GM18868 (cell line): ENCODE results near the gene JAM3.
"Not testable (repeated sequence)": the region's sequence is repeated elsewhere in the genome, so short reads cannot be mapped to it uniquely, and the experiment has no call there.

Experiments used
- ATAC-seq: cut with Tn5 transposase; IDR thresholded peaks from one replicate; pipeline ENCODE4 v1.9.1; 2021; ENCODE audit warnings: mild to moderate bottlenecking, moderate library complexity; ENCODE audit not compliant: unreplicated experiment

The JAM3 gene

DNA sequence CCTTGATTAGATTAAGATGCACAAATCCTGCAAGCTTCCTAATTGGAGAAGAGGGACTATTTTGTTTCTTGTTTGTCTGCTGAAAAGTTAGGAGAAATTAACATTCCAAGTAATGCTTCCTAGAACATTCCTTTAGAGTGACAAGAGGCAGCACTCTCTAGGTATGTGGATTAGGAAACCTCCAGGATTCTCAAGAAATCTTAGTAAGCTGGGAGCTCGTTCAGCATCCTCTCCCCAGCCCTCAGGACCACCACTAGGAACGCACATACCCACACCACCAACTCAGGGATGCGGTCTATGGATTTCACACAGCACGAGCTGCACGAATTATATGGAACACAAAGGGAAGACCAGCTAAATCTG is 102.0 kb downstream of the JAM3 start:
- no peak for ATAC-seq

GRCh38 chr11:134171951-134172350 is 103.1 kb downstream of the JAM3 start:
- no peak for ATAC-seq

- no peak for ATAC-seq
Observed at GRCh38 chr11:134173296-134173695, 104.4 kb downstream of the JAM3 start.

- no peak for ATAC-seq
Observed at GRCh38 chr11:134176284-134176683, 107.4 kb downstream of the JAM3 start.

DNA sequence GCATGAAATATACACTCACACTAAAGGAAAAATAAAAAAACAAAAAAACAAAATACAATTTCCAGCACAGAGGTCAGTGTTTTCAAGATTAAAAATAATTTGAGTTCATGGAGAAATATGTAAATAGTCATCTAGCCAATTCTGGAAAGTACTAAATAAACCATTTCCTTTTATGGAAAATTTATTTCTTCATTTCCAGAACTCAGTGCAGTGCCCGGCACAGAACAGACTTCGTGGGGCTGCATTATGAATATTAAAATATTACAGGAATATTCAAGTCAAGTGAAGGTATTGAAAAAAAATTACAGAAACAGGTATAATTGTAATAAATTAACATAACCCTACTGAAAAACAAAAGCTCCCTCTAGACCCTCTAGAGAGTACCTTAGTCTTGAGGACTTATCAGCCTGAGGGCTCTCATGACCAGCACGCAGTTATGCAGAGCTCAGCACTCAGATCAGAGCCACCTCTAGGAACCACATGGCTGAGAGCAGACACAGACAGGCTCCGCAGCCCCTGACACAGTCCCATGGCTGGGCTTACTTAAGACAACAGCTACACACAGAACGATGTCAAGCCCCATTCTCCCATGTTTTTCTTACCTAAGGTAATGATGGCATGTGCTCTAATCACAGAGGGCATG is 109.3 kb downstream of the JAM3 start:
- ATAC-seq, result no peak

DNA sequence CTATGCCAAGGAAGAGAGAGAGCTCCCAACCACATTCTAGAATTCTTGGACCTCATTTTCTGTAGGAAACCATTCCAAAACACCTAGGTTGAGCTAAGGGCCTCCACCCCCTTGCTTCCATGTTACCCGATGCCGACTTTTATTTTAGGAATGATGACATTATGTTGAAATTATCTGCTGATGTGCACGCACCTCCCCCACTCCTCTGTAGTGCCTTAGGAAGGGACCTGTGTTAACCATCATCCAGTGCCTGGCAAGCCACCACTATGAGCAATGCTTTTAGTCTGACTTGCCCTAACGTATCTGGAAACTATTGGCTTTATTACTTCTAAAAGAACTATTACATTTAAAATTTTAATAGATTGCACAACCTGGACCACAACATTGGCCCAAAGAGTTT is 112.8 kb downstream of the JAM3 start:
- no peak for ATAC-seq

GRCh38 chr11:134188092-134188491 is 119.2 kb downstream of the JAM3 start:
- not testable (repeated sequence) for ATAC-seq

GRCh38 chr11:134196756-134197155 is 127.9 kb downstream of the JAM3 start:
- no peak for ATAC-seq

DNA sequence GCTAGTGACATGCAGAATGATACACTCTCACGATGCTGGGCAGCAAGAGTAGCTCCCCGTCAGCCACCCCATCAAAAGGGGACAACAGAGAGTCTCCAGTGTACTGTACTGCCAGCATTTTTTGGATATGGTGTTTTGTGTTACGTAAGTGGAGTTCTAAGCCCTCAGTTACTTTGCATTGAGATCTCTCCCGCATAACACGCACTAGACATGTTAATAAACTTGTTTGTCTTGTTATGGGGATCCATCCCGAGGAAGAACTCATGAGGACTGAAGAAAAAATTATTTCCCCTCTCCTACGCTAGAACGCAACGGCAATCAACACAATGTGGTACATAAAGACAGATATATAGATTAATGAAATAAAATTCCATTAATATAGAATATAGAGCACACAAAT is 130.7 kb downstream of the JAM3 start:
- no peak for ATAC-seq

- ATAC-seq, result no peak
Observed at GRCh38 chr11:134200688-134201087, 131.8 kb downstream of the JAM3 start.
